ENCODE measurements around the gene WWP2. TPM values are rescaled to one million over a fixed set of nuclear protein-coding genes. Genes with fewer than 3 reads are reported as not detected.
A peak's percentile ranks its signal among the peaks of the same experiment; 100 is the strongest.
"Not testable (repeated sequence)": the region's sequence is repeated elsewhere in the genome, so short reads cannot be mapped to it uniquely, and the experiment has no call there.

The WWP2 gene
- total RNA-seq, 2 donors from 2014 or later, result 42.3 to 42.5 TPM

DNA sequence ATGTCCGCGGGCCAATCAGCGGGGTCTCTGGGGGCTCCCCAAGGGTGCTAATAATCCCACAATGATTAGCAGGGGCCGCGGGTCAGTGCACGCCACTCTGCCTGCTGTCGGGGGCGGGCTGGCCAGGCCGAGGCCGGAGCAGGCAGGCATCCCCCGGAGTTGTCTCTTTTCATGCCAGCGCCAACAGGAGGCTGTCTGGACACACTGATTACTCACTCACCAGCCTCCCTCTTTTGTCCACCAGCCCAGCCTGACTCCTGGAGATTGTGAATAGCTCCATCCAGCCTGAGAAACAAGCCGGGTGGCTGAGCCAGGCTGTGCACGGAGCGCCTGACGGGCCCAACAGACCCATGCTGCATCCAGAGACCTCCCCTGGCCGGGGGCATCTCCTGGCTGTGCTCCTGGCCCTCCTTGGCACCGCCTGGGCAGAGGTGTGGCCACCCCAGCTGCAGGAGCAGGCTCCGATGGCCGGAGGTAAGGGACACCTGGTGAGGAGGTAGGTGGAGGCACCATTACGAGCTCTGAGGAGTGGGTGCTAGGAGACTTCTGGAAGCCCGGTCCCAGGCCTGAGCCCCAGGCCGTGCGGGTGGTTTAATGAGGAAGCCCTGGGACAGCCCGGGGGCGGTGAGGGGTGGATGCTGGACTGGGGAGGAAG is 189.0 kb downstream of the WWP2 start, which contains the start of gene CLEC18A:
Gene CLEC18A, plus strand, starts transcription at position 318 of the 655 bp plus-strand sequence. Its CDS starts 33 bp downstream, at position 351.
- intact Hi-C loops (cut with DNase I); DNase-seq (ENCODE audit: low spot score): not testable (repeated sequence)

DNA sequence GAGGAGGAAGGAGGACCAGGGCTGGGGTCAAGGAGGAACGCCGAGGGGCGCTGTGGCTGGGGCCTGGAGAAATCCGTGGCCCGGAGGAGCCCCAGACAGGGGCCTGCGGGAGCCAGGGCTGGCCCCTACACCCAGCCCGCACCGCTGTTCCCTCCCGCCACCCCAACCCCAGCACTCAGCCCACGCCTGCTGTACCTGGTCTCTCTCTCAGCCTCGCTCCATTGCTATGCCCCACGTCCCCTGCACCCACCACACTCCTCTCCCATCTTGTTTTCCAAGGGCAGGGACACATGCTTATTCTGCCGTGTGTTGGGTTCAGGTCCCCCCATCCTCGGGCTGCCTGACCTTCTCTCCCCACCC is 189.5 kb downstream of the WWP2 start:
- intact Hi-C loops (cut with DNase I); DNase-seq (ENCODE audit: low spot score): not testable (repeated sequence)

DNA sequence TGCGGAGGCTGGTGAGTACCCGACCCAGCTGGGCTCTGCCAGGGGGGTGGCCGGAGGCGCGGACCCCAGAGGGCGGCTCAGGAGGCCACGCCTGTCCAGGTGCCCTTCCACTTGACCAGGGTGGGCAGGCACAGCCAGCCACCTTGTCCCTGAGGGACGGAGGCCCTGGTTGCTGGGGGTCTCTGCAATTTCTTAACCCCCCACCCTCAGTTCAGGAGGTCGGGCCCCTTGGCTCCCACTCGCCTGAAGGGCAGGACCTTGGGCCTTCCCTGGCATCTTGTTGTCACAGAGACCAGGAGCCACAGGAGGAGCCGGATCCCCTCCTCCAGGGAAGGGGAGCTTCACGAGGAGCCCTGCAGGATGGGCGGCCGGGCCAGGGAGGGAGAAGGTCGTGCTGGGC is 190.0 kb downstream of the WWP2 start:
- DNase-seq (ENCODE audit: low spot score); intact Hi-C loops (cut with DNase I): not testable (repeated sequence)

DNA sequence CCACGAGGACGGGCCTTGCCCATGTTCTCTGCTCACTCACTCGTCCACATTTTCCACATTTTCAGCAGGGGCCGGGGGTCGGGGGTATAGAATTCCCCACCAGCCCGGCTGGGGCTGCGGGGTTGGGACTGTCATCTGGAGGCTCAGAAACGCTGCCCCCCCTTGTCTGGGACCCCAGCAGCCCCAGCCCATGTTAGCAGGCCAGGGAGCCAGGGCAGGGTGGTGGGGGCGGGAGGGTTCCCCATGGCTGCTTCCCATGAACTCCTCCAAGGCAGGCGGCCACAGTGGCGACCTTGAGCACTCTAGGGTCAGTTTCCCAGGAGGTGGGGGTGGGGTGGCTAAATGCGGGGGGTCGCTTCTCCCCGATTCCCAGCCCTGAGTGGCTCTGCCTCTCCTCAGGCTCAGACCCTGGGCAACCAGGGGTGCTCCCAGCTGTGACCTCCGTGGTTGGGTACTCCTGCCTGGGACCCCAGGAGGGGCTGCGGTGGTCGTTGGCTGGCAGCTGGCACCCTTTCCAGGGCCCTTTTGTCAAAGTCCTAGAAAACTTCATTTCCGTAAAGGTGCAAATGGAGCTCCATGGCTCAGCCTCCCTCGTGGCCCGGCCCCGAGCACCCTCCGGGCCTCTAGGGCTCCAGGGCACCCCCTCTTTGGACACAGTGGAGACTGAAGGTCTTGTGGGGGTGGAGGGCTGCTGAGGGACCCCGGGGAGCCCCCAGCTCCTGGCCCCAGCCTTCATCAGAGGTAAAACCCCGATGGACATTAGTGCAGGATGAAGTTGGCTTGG is 190.6 kb downstream of the WWP2 start:
- DNase-seq (ENCODE audit: low spot score); intact Hi-C loops (cut with DNase I): not testable (repeated sequence)

DNA sequence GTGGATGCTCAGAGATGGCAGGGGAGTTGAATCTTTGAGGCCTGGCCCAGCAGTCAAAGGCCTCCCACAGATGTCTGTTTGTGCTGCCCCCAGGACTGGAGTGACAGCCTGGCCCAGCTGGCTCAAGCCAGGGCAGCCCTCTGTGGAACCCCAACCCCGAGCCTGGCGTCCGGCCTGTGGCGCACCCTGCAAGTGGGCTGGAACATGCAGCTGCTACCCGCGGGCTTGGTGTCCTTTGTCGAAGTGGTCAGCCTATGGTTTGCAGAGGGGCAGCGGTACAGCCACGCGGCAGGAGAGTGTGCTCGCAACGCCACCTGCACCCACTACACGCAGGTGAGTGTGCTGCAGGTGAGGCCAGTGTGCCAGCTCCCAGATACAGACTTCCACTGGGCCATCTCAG is 192.1 kb downstream of the WWP2 start:
- intact Hi-C loops (cut with DNase I); DNase-seq (ENCODE audit: low spot score): not testable (repeated sequence)

DNA sequence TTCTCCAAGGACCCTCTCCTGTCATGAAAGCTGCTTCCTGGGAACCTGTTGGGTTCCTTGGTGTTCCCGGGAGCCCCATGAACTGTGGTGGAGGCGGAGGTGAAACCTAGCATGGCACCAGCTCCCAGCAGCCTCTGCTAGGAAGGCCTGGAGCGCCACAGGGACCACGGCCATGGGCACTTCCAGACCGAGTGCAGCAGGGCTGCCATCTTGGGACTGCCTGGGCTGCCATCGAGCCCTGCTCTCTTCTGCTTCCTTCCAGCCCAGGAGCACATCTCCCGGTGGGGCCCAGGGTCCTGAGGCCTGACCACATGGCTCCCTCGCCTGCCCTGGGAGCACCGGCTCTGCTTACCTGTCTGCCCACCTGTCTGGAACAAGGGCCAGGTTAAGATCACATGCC is 201.2 kb downstream of the WWP2 start:
- intact Hi-C loops (cut with DNase I), result not testable (repeated sequence)

DNA sequence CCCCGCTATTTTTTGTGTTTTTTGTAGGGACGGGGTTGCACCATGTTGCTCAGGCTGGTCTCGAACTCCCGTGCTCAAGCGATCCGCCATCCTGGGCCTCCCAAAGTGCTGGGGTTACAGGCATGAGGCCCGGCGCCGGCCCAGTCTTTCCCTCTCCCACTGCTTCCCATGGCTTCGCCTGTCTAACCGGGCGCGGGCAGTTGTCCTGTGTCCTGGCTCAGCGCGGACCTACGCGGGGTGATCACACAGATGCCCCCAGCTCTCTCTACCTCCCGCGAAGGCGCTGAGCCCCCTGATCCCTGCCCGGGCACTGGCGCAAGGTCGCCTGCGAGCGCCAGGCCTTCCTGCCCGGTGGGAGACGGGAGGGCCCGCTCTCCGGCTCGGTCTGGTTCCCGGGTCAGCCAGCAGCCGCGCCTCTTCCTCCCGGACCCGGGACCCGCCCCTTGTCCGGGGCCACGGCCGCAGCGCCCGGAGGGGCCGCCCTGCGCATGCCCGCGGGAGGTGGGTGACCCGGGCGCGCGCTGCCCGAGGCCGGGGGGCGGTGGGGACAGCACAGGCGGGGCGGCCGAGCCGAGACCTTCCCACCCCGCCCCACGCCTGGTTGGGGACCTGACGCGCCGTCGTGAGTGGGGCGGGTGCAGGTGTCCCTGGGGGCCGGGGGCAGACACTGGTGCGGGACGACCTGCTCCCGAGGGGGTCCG is 203.0 kb downstream of the WWP2 start:
- DNase-seq (ENCODE audit: low spot score), result peak; percentile 85
- intact Hi-C loops (cut with DNase I), result not testable (repeated sequence)

More for the DNA sequence above, 201.2 kb downstream of the WWP2 start:
- not testable (repeated sequence) for DNase-seq (ENCODE audit: low spot score)

DNA sequence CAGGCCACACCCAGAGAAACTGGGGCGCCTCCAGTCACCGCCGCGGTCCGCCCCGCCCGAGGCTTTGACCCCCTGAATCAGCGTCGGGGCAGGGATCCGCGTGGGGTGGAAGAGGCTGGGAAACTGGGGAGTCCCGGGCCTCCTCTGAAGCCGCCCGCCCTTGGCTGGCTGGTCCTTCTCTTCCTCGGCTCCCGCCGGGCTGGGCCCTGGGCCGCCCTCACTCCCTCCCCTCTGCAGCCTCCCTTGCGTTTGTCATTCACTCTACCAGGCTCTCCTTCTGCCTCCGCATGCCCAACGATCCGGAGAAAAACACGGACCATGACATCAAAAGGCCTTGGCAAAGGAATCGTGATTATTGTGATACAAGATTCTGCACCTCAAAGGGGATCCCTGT is 203.5 kb downstream of the WWP2 start:
- intact Hi-C loops (cut with DNase I); DNase-seq (ENCODE audit: low spot score): not testable (repeated sequence)

DNA sequence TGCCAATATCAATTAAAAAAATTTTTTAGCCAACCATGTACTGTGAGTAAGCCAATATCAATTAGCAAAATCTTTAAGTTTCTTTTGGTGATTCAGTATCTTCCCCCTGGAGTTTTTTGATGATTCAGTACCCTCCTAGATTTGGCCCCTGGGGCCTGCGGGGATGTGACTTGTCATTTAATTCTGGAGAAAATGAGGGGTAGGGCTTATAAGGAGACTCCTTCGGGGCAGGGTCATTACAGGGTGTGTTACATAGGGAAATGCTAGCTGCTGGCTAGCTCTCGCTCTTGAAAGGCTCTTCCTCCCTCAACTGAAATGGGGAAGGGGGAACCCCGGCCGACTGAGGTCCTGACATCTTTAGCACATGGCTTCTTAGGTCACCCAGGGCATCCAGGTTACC is 205.6 kb downstream of the WWP2 start:
- DNase-seq (ENCODE audit: low spot score), result not testable (repeated sequence)

DNA sequence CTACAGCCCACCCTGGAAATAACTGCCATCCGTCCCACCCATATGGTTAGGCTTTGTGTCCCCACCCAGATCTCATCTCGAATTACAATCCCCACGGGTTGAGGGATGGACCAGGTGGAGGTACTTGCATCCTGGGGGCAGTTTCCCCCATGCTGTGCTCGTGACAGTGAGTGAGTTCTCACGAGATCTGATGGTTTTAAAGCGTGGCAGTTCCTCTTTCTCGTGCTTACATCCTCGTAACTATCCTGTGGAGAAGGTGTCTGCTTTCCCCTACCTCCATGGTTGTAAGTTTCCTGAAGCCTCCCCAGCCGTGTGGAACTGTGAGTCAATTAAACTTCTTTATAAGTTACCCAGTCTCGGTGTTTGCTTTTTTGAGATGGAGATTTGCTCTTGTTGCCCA is 206.0 kb downstream of the WWP2 start:
- DNase-seq (ENCODE audit: low spot score); intact Hi-C loops (cut with DNase I): not testable (repeated sequence)

More for the DNA sequence above, 205.6 kb downstream of the WWP2 start:
- intact Hi-C loops (cut with DNase I), result not testable (repeated sequence)

DNA sequence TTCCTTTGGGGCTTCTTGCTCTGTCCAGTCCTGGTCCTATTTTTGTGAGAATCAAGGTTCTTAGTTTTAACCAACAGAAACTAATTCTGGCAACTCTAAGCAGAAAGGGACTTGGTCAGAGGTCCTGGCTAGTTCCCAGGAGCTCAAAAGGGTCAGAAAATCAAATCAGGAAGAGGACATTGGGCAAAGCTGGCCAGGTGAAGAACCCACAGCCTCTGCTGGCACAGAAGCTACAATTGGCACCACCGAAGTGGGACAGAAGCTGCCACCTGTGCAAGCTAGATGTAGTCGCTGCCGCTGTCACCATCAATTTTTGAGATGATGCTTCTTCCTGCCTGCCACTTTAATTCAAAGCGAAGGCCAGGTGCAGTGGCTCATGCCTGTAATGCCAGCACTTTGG is 207.5 kb downstream of the WWP2 start:
- intact Hi-C loops (cut with DNase I); DNase-seq (ENCODE audit: low spot score): not testable (repeated sequence)

DNA sequence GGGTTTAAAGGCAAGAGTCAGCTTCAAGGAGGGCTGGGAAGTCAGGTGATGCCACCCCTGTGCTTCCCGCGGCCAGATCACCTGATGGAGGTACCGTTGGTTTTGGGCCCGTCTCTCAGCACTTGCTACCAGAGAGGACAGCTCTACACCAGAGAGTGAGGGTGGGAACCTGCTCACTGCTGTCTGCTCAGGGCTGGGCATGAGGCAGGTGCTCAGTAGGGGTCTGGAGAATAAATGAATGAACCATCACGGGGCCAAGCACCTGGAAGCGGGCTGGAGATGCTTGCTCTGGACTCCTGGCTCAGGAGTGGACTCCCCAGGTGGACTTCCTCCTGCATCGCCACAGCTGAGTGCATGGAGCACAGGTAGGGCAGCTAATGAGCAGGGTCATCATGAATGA is 210.0 kb downstream of the WWP2 start:
- DNase-seq (ENCODE audit: low spot score); intact Hi-C loops (cut with DNase I): not testable (repeated sequence)

DNA sequence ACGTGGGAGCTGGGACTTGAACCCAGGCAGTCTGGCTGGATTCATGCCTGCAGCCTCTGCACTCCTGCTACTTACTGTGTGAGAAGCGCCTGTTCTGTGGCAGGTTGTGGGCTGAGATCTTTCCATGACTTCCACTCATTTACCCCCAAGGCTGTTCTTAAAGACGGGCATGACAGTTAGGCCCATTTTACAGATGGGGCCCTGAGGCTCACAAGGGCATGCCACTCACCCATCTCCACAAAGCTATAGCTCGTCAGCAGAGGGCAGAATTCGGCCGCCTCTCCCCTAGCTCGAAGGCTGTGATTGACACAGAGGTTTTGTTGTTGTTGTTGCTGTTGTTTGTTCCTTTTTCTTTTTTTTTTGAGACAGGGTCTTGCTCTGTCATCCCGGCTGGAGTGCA is 210.8 kb downstream of the WWP2 start:
- DNase-seq (ENCODE audit: low spot score), result not testable (repeated sequence)

DNA sequence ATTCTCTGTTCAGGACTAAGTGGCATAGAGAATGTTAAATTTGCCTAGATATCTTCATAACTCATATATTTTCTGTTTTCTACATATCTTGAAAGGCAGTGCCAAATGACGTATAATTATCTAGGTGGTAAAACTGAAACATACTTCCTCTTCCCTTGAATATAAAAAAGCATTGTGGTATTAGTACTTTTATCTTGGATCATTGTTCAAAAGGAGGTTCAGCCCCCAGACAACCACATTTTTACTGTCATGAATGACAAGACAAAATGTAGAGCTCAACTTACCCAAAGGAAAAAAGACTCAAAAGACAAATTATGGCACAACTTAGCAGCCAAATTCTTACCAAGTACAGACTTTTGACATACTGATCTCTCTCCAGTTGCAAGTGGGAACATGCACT is 223.1 kb downstream of the WWP2 start:
- DNase-seq (ENCODE audit: low spot score); intact Hi-C loops (cut with DNase I): not testable (repeated sequence)

More for the DNA sequence above, 210.8 kb downstream of the WWP2 start:
- intact Hi-C loops (cut with DNase I), result not testable (repeated sequence)

Small RNA genes within 50 kb of the gene (microRNA-seq; reads per million reads assigned to microRNA genes)
- gene MIR140 (ENCODE audit: borderline microRNAs expressed in 2 of 2), result 4,461 to 8,056 reads per million in 2 donors

Other genes with a start within 250 kb of the WWP2 start
- 10 to 100 TPM; 43.0 to 55.3 TPM for gene NFAT5, start 196.4 kb upstream of the WWP2 start, total RNA-seq
- 10 to 100 TPM; 23.5 to 31.4 TPM for gene NQO1, start 35.8 kb upstream of the WWP2 start, total RNA-seq
- gene NOB1, start 7.4 kb upstream of the WWP2 start, total RNA-seq, result 10 to 100 TPM; 24.2 to 25.3 TPM
- under 1 TPM in 1 of 2 donors, not detected in 1; 0.43 TPM for gene CLEC18A, start 189.0 kb downstream of the WWP2 start, total RNA-seq

Measured in posterior vena cava (tissue), 2 donors.